ENCODE measurements around the gene SPNS3. TPM values are rescaled to one million over a fixed set of nuclear protein-coding genes. Genes with fewer than 3 reads are reported as not detected.

Gene SPNS3
- total and polyA plus RNA-seq, 10 of the 15 experiments (the other 5 are each of a cell fraction or from before 2014, with no cell fraction given), result 0.16 to 2.6 (median 0.97) TPM

GRCh38 chr17:4465786-4466185, 32.0 kb downstream of the SPNS3 start:
- FAIRE-seq (no peak), DNase-seq (ENCODE audit: low read depth, low spot score) (no peak), ATAC-seq (no peak)
- intact Hi-C loops (cut with micrococcal nuclease; ENCODE audit: unreplicated experiment) (no loop called here), in situ Hi-C loops (cut with MboI) (no loop called here)
- no peaks in the 10 kb centered on the region for H3K36me3 ChIP-seq (ENCODE audit: control insufficient read depth in 2 of 2, insufficient read depth in 2 of 2, low read length in 1 of 2)
- ChIA-PET CTCF (no interaction called here), POLR2A (no interaction called here), SMC1A (ENCODE audit: uncharacterized antibody, unreplicated experiment) (no interaction called here), RAD21 (ENCODE audit: unreplicated experiment) (no interaction called here)
- TF ChIP-seq BCL3 (IDR thresholded peaks at IDR 0.05; ENCODE audit: borderline replicate concordance, insufficient read depth, low read depth, low read length, poor library complexity, severe bottlenecking), result no peak
- H3K9me3 ChIP-seq (replicated peaks; ENCODE audit: control insufficient read depth, insufficient read depth, low read length), result no peaks in the 10 kb centered on the region; the same call in 2 of the 3 replicates
- H3K4me2 ChIP-seq (ENCODE audit: control insufficient read depth, insufficient read depth), result no peak overlapping the region
- H3K4me3 ChIP-seq, result no peak overlapping the region
- H2AFZ ChIP-seq (ENCODE audit: control insufficient read depth, low read depth, low read length), result no peak overlapping the region
- no peaks in the 10 kb centered on the region for H4K20me1 ChIP-seq (ENCODE audit: control insufficient read depth, insufficient read depth)
- H3K79me2 ChIP-seq (ENCODE audit: control insufficient read depth, insufficient read depth, low read length), result no peaks in the 10 kb centered on the region
- H3K27ac ChIP-seq (ENCODE audit: control insufficient read depth, insufficient read depth), result no peak overlapping the region
- no peaks in the 10 kb centered on the region for H3K27me3 ChIP-seq (replicated peaks in 1 of 2; ENCODE audit: control insufficient read depth in 2 of 2, insufficient read depth in 2 of 2, low read length in 1 of 2)
- 54% methylated on average over 8 of the region's 8 CpGs for WGBS (ENCODE audit: insufficient coverage, insufficient replicate concordance, low lambda C conversion rate, missing lambda C conversion rate)
- BruUV-seq (replicated peaks), result no TSS peak
- H3K4me1 ChIP-seq (ENCODE audit: control insufficient read depth, insufficient read depth, low read length), result no peaks in the 10 kb centered on the region
- no peak overlapping the region for H3K9ac ChIP-seq (ENCODE audit: control insufficient read depth, insufficient read depth, low read length)

GRCh38 chr17:4467287-4467686, 33.5 kb downstream of the SPNS3 start:
- Histone ChIP-seq H3K36me3 (ENCODE audit: control insufficient read depth in 2 of 2, insufficient read depth in 2 of 2, low read length in 1 of 2) (no peaks in the 10 kb centered on the region), H3K9ac (ENCODE audit: control insufficient read depth, insufficient read depth, low read length) (no peak overlapping the region), H3K27ac (ENCODE audit: control insufficient read depth, insufficient read depth) (no peak overlapping the region), H3K4me1 (ENCODE audit: control insufficient read depth, insufficient read depth, low read length) (no peaks in the 10 kb centered on the region), H3K9me3 (replicated peaks; ENCODE audit: control insufficient read depth, insufficient read depth, low read length) (no peaks in the 10 kb centered on the region), H2AFZ (ENCODE audit: control insufficient read depth, low read depth, low read length) (no peak overlapping the region), H3K4me3 (no peak overlapping the region), H3K27me3 (replicated peaks in 1 of 2; ENCODE audit: control insufficient read depth in 2 of 2, insufficient read depth in 2 of 2, low read length in 1 of 2) (peaks cover 0 to 2% of the 10 kb centered on the region in 2 experiments; a peak in 1 of 4 replicates), H4K20me1 (ENCODE audit: control insufficient read depth, insufficient read depth) (no peaks in the 10 kb centered on the region), H3K4me2 (ENCODE audit: control insufficient read depth, insufficient read depth) (no peak overlapping the region), H3K79me2 (ENCODE audit: control insufficient read depth, insufficient read depth, low read length) (no peaks in the 10 kb centered on the region)
- in situ Hi-C loops (cut with MboI) (no loop called here), intact Hi-C loops (cut with micrococcal nuclease; ENCODE audit: unreplicated experiment) (no loop called here)
- no TSS peak for BruUV-seq (replicated peaks)
- ChIA-PET RAD21 (ENCODE audit: unreplicated experiment) (no interaction called here), CTCF (no interaction called here), POLR2A (no interaction called here), SMC1A (ENCODE audit: uncharacterized antibody, unreplicated experiment) (no interaction called here)
- TF ChIP-seq BCL11A (IDR thresholded peaks at IDR 0.05; ENCODE audit: low read depth, low read length) (no peak), JUNB (IDR thresholded peaks at IDR 0.05) (no peak)
- FAIRE-seq (no peak), ATAC-seq (no peak), DNase-seq (ENCODE audit: low read depth, low spot score) (no peak)
- WGBS (ENCODE audit: insufficient coverage, insufficient replicate concordance, low lambda C conversion rate, missing lambda C conversion rate), result 7% methylated on average over 7 of the region's 7 CpGs
